Measurements from ENCODE around the gene MATK.

The MATK gene

GRCh38 chr19:3831601-3832000, 45.4 kb upstream of the MATK start:
- Mint-ChIP-seq H3K4me3 (no peak overlapping the region), H3K27me3 (ENCODE audit: low read depth) (no peaks in the 10 kb centered on the region)
- no peak for TF ChIP-seq CTCF (IDR thresholded peaks at IDR 0.05; ENCODE audit: unreplicated experiment in 3 of 3)

GRCh38 chr19:3830621-3831589, 44.7 kb upstream of the MATK start:
- no peaks in the 10 kb centered on the region for H3K27me3 Mint-ChIP-seq (ENCODE audit: low read depth)
- no peaks in the 10 kb centered on the region for H3K9me3 Mint-ChIP-seq
- H3K4me3 Mint-ChIP-seq = no peak overlapping the region
- TF ChIP-seq CTCF (IDR thresholded peaks at IDR 0.05; ENCODE audit: unreplicated experiment in 3 of 3) = no peak
- H3K4me1 Mint-ChIP-seq = peaks cover 5% of the 10 kb centered on the region
- H3K27ac Mint-ChIP-seq = no peak overlapping the region
- H3K36me3 Mint-ChIP-seq (ENCODE audit: low read depth) = no peaks in the 10 kb centered on the region

More at GRCh38 chr19:3831601-3832000, 45.4 kb upstream of the MATK start:
- H3K4me1 Mint-ChIP-seq = peaks cover 5% of the 10 kb centered on the region
- H3K27ac Mint-ChIP-seq = no peak overlapping the region
- no peaks in the 10 kb centered on the region for H3K36me3 Mint-ChIP-seq (ENCODE audit: low read depth)
- no peaks in the 10 kb centered on the region for H3K9me3 Mint-ChIP-seq

- Mint-ChIP-seq H3K4me1 (peaks cover 5% of the 10 kb centered on the region), H3K27me3 (ENCODE audit: low read depth) (no peaks in the 10 kb centered on the region), H3K4me3 (no peak overlapping the region), H3K36me3 (ENCODE audit: low read depth) (no peaks in the 10 kb centered on the region), H3K9me3 (no peaks in the 10 kb centered on the region), H3K27ac (no peak overlapping the region)
- TF ChIP-seq CTCF (IDR thresholded peaks at IDR 0.05; ENCODE audit: unreplicated experiment in 3 of 3) = no peak
Measured at GRCh38 chr19:3827306-3827705, 41.1 kb upstream of the MATK start.

- no peak overlapping the region for H3K27ac Mint-ChIP-seq
- no peaks in the 10 kb centered on the region for H3K9me3 Mint-ChIP-seq
- H3K27me3 Mint-ChIP-seq (ENCODE audit: low read depth) = no peaks in the 10 kb centered on the region
- H3K4me3 Mint-ChIP-seq = no peak overlapping the region
- no peak for TF ChIP-seq CTCF (IDR thresholded peaks at IDR 0.05; ENCODE audit: unreplicated experiment in 3 of 3)
- no peaks in the 10 kb centered on the region for H3K36me3 Mint-ChIP-seq (ENCODE audit: low read depth)
- peaks cover 5% of the 10 kb centered on the region for H3K4me1 Mint-ChIP-seq
Measured at GRCh38 chr19:3826163-3826562, 40.0 kb upstream of the MATK start.

GRCh38 chr19:3825286-3825956, 39.2 kb upstream of the MATK start:
- Mint-ChIP-seq H3K27me3 (ENCODE audit: low read depth) (no peaks in the 10 kb centered on the region), H3K4me3 (no peak overlapping the region), H3K36me3 (ENCODE audit: low read depth) (no peaks in the 10 kb centered on the region), H3K27ac (no peak overlapping the region), H3K4me1 (no peaks in the 10 kb centered on the region), H3K9me3 (no peaks in the 10 kb centered on the region)
- TF ChIP-seq CTCF (IDR thresholded peaks at IDR 0.05; ENCODE audit: unreplicated experiment in 3 of 3) = no peak
